ENCODE results near the gene SLC22A24.
"Not testable (repeated sequence)": the region's sequence is repeated elsewhere in the genome, so short reads cannot be mapped to it uniquely, and the experiment has no call there.

Gene SLC22A24

GRCh38 chr11:63144121-63144520, at the start of gene SLC22A24:
TSS of gene SLC22A24 (minus strand) at chr11:63144221. CDS start at chr11:63143779, 442 bp downstream.
- DNase-seq: no peak

- DNase-seq: no peak
Observed at GRCh38 chr11:63180536-63180935, 36.5 kb upstream of the SLC22A24 start.

- no peak for DNase-seq
Observed at GRCh38 chr11:63179432-63180041, 35.5 kb upstream of the SLC22A24 start.

- DNase-seq: no peak
Observed at GRCh38 chr11:63177872-63178271, 33.9 kb upstream of the SLC22A24 start.

GRCh38 chr11:63165706-63166310, 21.8 kb upstream of the SLC22A24 start:
- no peak for DNase-seq

GRCh38 chr11:63155794-63156193, 11.8 kb upstream of the SLC22A24 start:
- no peak for DNase-seq

- DNase-seq: no peak
Observed at GRCh38 chr11:63146581-63146980, 2.6 kb upstream of the SLC22A24 start.

- DNase-seq: no peak
Observed at GRCh38 chr11:63142459-63142858, 1.6 kb downstream of the SLC22A24 start.

GRCh38 chr11:63132985-63133775, 10.8 kb downstream of the SLC22A24 start:
- DNase-seq: no peak

GRCh38 chr11:63099555-63099954, 44.5 kb downstream of the SLC22A24 start:
- no peak for DNase-seq

- DNase-seq: no peak
Observed at GRCh38 chr11:63080682-63081081, 63.3 kb downstream of the SLC22A24 start.

- DNase-seq: not testable (repeated sequence)
Observed at GRCh38 chr11:63046203-63046602, 97.8 kb downstream of the SLC22A24 start.

GRCh38 chr11:63042596-63042995, 101.4 kb downstream of the SLC22A24 start:
- DNase-seq: no peak

- no peak for DNase-seq
Observed at GRCh38 chr11:63032457-63032856, 111.6 kb downstream of the SLC22A24 start.
